Lower lobe of right lung (tissue), 2 donors: Measurements from ENCODE around the gene SCN2B. TPM values are rescaled to one million over a fixed set of nuclear protein-coding genes. Genes with fewer than 3 reads are reported as not detected.

Experiments used
- ATAC-seq, 2 donors: fragments of 200-7000 bp; cut with Tn5 transposase; one replicate each; pipeline ENCODE4 v1.9.1; 2020 to 2022; ENCODE audit warnings: mild to moderate bottlenecking in 2 of 2, moderate library complexity in 2 of 2
- DNase-seq: peaks from one replicate; pipeline ENCODE4 v3.0.0-alpha.2; 2020
- H3K27ac ChIP-seq: fragments of 200-600 bp; one replicate; pipeline ENCODE4 v1.8.0; 2022
- H3K27me3 ChIP-seq: fragments of 200-600 bp; one replicate; pipeline ENCODE4 v1.8.0; 2022; ENCODE audit warnings: low read depth
- H3K36me3 ChIP-seq: fragments of 200-600 bp; one replicate; pipeline ENCODE4 v1.8.0; 2022; ENCODE audit warnings: mild to moderate bottlenecking
- H3K4me1 ChIP-seq: fragments of 200-600 bp; one replicate; pipeline ENCODE4 v1.8.0; 2022
- H3K4me3 ChIP-seq: fragments of 200-600 bp; one replicate; pipeline ENCODE4 v1.8.0; 2022; ENCODE audit warnings: mild to moderate bottlenecking
- H3K9me3 ChIP-seq: fragments of 200-600 bp; one replicate; pipeline ENCODE4 v1.8.0; 2022
- intact Hi-C: fragments of 100-400 bp; cut with DNase I; formaldehyde crosslinking; loops from one replicate; pipeline ENCODE4 v1.11.0; 2022
- total RNA-seq: library from RNA; stranded (reverse); fragmentation: NEBNext Ultra II Directional; extraction: Animal tissue kit (Norgen Biotek cat#: 25700); gene quantifications from one replicate; pipeline ENCODE4 v1.2.1, GENCODE V29; 2021
- TF ChIP-seq, protein P1 (sequence below): fragments of 200-600 bp; IDR thresholded peaks from one replicate; pipeline ENCODE4 v1.8.0; 2022; ENCODE audit warnings: antibody characterized with exemption, mild to moderate bottlenecking
- donor health status: DM: no; HTN: yes; CAD: no; lungs with severe emphysema.

The SCN2B gene
- total RNA-seq, 1 donor from 2014 or later = 1.6 TPM

DNA sequence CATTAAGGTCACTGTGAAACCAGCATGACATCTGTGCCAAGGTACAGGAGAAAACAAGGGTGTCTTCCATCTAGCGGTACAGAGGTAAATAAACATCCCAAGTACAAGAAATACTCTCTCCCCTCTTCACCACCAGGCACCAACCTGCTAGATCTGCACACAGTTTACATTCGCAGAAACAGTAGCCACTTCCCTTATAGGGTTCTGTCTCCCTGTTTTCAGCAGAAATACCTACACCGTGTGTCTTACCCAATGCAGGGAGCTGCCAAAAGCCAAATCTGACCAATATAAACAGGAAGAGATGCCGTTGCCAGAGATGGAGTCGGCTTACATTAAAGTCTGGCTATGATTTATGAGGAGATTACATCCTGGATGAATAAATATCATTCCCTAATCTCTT lies 25.0 kb downstream of the SCN2B start:
- intact Hi-C loops = no loop called here
- H3K4me3 ChIP-seq = no peak overlapping the region
- DNase-seq (no peak), ATAC-seq (no peak)
- H3K27me3 ChIP-seq = peaks cover 46% of the 10 kb centered on the region
- TF ChIP-seq, protein P1, sequence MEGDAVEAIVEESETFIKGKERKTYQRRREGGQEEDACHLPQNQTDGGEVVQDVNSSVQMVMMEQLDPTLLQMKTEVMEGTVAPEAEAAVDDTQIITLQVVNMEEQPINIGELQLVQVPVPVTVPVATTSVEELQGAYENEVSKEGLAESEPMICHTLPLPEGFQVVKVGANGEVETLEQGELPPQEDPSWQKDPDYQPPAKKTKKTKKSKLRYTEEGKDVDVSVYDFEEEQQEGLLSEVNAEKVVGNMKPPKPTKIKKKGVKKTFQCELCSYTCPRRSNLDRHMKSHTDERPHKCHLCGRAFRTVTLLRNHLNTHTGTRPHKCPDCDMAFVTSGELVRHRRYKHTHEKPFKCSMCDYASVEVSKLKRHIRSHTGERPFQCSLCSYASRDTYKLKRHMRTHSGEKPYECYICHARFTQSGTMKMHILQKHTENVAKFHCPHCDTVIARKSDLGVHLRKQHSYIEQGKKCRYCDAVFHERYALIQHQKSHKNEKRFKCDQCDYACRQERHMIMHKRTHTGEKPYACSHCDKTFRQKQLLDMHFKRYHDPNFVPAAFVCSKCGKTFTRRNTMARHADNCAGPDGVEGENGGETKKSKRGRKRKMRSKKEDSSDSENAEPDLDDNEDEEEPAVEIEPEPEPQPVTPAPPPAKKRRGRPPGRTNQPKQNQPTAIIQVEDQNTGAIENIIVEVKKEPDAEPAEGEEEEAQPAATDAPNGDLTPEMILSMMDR = no peak
- no peak overlapping the region for H3K27ac ChIP-seq
- no peaks in the 10 kb centered on the region for H3K9me3 ChIP-seq
- no peaks in the 10 kb centered on the region for H3K36me3 ChIP-seq
- H3K4me1 ChIP-seq = peaks cover 19% of the 10 kb centered on the region

DNA sequence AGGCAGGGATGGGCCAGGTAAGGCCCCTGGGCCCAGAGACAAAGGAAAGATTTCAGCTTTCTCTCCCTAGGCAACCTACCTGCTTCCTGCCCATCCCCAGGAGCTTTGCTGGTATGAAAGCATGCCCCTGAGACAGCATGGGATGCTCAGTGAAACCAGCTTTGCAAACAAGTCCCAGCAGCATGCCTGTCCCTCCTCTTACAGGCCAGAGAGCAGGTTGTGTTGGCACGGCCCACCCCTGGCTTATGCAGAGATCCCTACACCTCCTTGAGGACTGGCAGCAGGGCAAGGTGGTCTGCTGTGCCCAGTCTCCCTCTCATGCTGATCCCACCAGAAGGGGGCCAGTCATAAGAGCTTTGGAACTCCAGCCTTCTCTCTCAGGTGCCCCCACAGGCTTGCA lies 26.9 kb downstream of the SCN2B start:
- DNase-seq (no peak), ATAC-seq (no peak)

DNA sequence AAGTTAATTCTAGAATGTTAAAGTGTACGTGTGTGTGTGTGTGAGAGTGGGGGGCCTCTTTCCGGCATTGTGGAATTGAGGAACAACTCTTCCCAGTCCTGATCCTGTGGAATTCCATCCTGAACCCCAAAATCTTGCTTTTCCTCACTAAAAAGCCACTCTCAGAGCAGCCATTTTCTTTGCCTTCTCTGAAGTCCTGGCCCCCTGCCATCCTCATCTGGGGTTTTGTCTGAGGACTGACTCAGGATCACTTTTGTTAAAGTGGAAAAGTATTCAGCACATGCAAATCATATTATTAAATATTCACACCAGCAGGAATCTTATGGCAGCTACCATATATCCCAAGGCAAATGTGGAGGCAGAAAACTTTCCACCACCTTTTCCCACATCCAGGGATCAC lies 27.6 kb downstream of the SCN2B start:
- intact Hi-C loops = no loop called here
- Histone ChIP-seq H3K36me3 (no peaks in the 10 kb centered on the region), H3K4me1 (peaks cover 19% of the 10 kb centered on the region), H3K27me3 (peaks cover 31% of the 10 kb centered on the region), H3K4me3 (no peak overlapping the region), H3K9me3 (no peaks in the 10 kb centered on the region), H3K27ac (no peak overlapping the region)
- TF ChIP-seq, protein P1 = no peak
- ATAC-seq (no peak), DNase-seq (no peak)

More for the DNA sequence above, 26.9 kb downstream of the SCN2B start:
- H3K4me1 ChIP-seq = peaks cover 19% of the 10 kb centered on the region
- no peaks in the 10 kb centered on the region for H3K36me3 ChIP-seq
- H3K4me3 ChIP-seq = no peak overlapping the region
- H3K9me3 ChIP-seq = no peaks in the 10 kb centered on the region
- peaks cover 36% of the 10 kb centered on the region for H3K27me3 ChIP-seq
- intact Hi-C loops = no loop called here
- TF ChIP-seq, protein P1 = no peak
- H3K27ac ChIP-seq = no peak overlapping the region

DNA sequence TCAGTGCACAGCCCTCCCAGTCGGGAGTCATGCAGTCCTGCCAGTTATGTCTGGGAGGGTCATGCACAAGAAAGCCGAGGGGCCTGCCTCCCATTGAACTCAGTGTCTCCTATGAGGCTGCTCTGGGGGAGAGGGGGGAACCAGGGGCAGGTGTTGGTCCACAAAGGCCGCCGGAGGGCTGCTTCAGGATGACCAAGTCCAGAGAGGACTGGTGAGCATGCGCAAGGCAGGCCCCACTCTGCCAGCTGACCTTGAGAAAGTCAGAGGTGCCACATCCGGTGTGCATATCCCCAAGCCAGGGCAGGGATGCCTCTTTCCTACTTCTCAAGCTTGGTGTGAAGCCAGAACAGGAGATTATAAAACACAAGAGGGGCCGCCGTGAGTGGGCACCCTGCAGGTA lies 28.2 kb downstream of the SCN2B start:
- H3K27me3 ChIP-seq = peaks cover 26% of the 10 kb centered on the region
- DNase-seq (no peak), ATAC-seq (no peak)
- intact Hi-C loops = no loop called here
- peaks cover 17% of the 10 kb centered on the region for H3K4me1 ChIP-seq
- H3K27ac ChIP-seq = no peak overlapping the region
- no peaks in the 10 kb centered on the region for H3K36me3 ChIP-seq
- no peaks in the 10 kb centered on the region for H3K9me3 ChIP-seq
- H3K4me3 ChIP-seq = no peak overlapping the region
- TF ChIP-seq, protein P1 = no peak

DNA sequence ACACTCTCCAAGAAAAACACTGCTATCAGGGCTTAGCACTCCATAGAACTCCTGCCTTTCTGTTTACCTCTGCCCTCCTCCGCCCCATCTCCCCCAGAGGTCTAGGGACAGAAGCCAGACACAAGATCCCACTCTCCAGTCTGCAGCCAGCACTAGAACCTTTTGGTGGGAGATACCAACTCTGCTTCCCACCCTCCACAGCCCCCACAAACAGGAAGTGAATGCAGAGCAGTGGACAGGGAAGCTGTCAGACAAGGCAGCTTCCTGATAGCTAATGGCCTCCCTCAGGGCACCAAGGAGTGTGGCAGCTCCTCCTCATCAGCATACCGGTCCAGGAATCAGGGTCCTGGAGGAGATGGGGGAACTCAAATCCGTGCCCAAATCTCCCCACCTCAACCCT lies 28.9 kb downstream of the SCN2B start:
- Histone ChIP-seq H3K27ac (no peak overlapping the region), H3K4me1 (peaks cover 10% of the 10 kb centered on the region), H3K4me3 (no peak overlapping the region), H3K27me3 (peaks cover 28% of the 10 kb centered on the region), H3K36me3 (no peaks in the 10 kb centered on the region), H3K9me3 (no peaks in the 10 kb centered on the region)
- DNase-seq (no peak), ATAC-seq (no peak)
- TF ChIP-seq, protein P1 = no peak
- intact Hi-C loops = no loop called here

DNA sequence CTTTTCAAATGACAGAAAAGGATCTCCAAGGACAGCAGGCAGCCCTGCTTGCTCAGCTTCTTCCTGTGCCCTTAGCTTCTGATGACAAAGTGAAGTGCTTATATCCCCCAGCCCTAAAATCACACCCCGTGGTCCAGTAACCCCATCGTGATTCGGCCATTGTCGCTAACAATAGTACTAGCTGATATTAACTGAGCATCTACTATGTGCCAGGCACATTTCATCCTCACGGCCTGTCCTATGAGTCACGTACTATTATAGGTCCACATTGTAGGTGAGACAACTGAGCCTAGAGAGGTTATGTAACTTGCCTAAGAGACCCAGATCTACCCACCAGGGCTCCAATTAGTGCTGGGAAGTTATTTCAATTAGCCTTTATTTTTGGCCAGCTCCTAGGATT lies 29.9 kb downstream of the SCN2B start:
- Histone ChIP-seq H3K4me1 (peaks cover under 1% of the 10 kb centered on the region), H3K27me3 (peaks cover 25% of the 10 kb centered on the region), H3K4me3 (no peak overlapping the region), H3K27ac (no peak overlapping the region), H3K36me3 (no peaks in the 10 kb centered on the region), H3K9me3 (no peaks in the 10 kb centered on the region)
- ATAC-seq (no peak), DNase-seq (no peak)
- intact Hi-C loops = no loop called here
- TF ChIP-seq, protein P1 = no peak
